ENCODE measurements around the gene MATN1.

DNA sequence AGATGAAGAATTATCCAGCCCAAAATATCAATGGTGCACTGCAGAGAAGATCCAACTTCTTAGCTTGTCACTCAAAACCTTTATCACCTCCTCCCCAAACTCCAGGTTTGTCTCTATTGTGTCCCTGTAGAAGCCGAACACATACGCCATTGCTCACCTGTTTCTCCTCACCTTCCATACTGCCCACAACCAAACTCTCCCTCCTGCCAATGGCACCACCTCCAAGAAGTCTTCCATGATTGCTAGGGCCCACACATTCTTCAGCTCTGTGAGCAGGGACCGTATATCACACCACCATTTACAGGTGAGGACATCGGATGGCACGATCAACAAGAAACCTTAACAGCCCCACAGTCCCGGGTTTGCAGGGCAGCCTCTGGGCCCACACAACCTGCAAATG, 31.9 kb upstream of the MATN1 start:
- TF ChIP-seq, protein P1, sequence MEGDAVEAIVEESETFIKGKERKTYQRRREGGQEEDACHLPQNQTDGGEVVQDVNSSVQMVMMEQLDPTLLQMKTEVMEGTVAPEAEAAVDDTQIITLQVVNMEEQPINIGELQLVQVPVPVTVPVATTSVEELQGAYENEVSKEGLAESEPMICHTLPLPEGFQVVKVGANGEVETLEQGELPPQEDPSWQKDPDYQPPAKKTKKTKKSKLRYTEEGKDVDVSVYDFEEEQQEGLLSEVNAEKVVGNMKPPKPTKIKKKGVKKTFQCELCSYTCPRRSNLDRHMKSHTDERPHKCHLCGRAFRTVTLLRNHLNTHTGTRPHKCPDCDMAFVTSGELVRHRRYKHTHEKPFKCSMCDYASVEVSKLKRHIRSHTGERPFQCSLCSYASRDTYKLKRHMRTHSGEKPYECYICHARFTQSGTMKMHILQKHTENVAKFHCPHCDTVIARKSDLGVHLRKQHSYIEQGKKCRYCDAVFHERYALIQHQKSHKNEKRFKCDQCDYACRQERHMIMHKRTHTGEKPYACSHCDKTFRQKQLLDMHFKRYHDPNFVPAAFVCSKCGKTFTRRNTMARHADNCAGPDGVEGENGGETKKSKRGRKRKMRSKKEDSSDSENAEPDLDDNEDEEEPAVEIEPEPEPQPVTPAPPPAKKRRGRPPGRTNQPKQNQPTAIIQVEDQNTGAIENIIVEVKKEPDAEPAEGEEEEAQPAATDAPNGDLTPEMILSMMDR (IDR thresholded peaks at IDR 0.05), result no peak
- TF ChIP-seq POLR2AphosphoS5 (IDR thresholded peaks at IDR 0.05), result no peak

Measured in suprapubic skin (tissue), 3 donors.